Activated CD4-positive, alpha-beta T cell treated with anti-CD3 and anti-CD28 coated beads, Interleukin-2, amount 10 ng/mL, durations not matched to agents 24 days and 14 days (primary cell): Measurements from ENCODE around the gene GPR137. TPM values are rescaled to one million over a fixed set of nuclear protein-coding genes. Genes with fewer than 3 reads are reported as not detected.
A peak's percentile ranks its signal among the peaks of the same experiment; 100 is the strongest.

Source experiments
- DNase-seq: peaks from one replicate; pipeline ENCODE4 v3.0.0; 2022
- H3K27ac Mint-ChIP-seq: one replicate; pipeline ENCODE4 v1.8.0; 2022; ENCODE audit warnings: mild to moderate bottlenecking, mixed read lengths
- H3K27me3 Mint-ChIP-seq: one replicate; pipeline ENCODE4 v1.8.0; 2022; ENCODE audit warnings: mixed read lengths
- H3K36me3 Mint-ChIP-seq: one replicate; pipeline ENCODE4 v1.8.0; 2022; ENCODE audit warnings: low read depth, mild to moderate bottlenecking, mixed read lengths
- H3K4me1 Mint-ChIP-seq: one replicate; pipeline ENCODE4 v1.8.0; 2021; ENCODE audit warnings: mixed read lengths
- H3K4me3 Mint-ChIP-seq: one replicate; pipeline ENCODE4 v1.8.0; 2022; ENCODE audit warnings: mild to moderate bottlenecking, moderate library complexity, mixed read lengths
- H3K9me3 Mint-ChIP-seq: one replicate; pipeline ENCODE4 v1.8.0; 2021; ENCODE audit warnings: mixed read lengths
- intact Hi-C: fragments of 100-400 bp; cut with micrococcal nuclease; formaldehyde crosslinking; loops from one replicate; pipeline ENCODE4 v1.15.1; 2023
- total RNA-seq: library from RNA; stranded (reverse); gene quantifications from 2 replicates; pipeline ENCODE4 v1.2.3, GENCODE V29; 2022

The GPR137 gene
- total RNA-seq, 1 donor from 2014 or later, result 45.6 TPM

DNA sequence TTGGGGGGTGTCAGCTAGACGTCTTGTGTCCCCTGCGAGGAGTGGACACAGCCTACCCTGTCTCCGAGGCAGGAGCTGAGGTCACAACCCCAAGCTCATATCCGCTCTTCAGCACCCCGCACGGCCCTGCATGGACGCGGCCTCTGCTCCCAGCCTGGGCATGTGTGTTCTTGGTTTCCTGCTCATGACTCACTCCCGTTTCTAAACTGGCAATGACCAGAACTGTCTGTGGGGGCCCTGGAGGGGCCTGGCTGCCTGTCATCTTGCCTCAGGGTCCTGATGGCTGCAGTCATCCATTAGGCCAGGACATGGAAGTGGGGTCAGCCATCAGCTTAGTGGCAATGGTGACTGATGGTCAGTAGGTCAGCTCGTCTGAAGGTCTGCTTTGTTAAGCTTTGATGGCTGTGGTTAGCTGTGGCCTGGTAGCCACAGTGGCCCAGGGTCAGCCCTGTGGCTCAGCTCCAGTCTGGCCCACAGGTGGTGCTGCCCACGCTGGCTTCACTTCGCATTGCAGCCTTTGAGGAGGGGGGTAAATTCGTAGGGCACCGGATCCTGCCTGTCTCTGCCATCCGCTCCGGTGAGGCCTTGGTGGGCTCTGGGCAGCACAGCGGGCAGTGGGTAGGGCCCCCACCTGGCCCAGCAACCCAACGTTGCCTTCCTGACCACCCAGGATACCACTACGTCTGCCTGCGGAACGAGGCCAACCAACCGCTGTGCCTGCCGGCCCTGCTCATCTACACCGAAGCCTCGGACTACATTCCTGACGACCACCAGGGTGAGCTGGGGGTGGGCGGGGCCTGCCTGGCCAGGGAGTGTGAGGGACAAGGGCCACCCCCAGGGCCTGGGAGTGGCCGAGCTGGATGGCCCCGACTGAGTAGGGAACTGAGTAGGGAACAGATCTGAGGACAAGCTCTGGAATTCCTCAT lies 22.4 kb upstream of the GPR137 start:
- no peak for DNase-seq
- Mint-ChIP-seq H3K27me3 (no peaks in the 10 kb centered on the region), H3K36me3 (peaks cover 28% of the 10 kb centered on the region), H3K4me1 (peaks cover 18% of the 10 kb centered on the region), H3K27ac (no peak overlapping the region), H3K9me3 (no peaks in the 10 kb centered on the region), H3K4me3 (no peak overlapping the region)
- intact Hi-C loops, result no loop called here

DNA sequence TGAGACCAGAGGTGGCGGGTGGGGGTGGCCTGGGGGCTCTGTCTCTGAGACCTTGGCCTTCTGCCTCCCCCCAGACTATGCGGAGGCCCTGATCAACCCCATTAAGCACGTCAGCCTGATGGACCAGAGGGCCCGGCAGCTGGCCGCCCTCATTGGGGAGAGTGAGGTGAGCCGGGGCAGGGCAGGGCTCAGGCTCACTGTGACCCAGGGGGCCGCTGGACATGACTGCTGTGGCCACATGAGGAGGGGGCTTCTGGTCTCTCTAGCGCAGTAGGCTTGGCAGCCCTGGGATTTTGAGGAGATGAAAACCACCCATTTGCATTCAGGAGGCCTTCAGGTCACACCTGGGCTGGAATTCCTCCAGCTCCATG lies 21.7 kb upstream of the GPR137 start:
- Mint-ChIP-seq H3K9me3 (no peaks in the 10 kb centered on the region), H3K4me3 (no peak overlapping the region), H3K27me3 (no peaks in the 10 kb centered on the region), H3K4me1 (peaks cover 24% of the 10 kb centered on the region), H3K36me3 (peaks cover 27% of the 10 kb centered on the region), H3K27ac (no peak overlapping the region)
- intact Hi-C loops, result no loop called here
- DNase-seq, result no peak

DNA sequence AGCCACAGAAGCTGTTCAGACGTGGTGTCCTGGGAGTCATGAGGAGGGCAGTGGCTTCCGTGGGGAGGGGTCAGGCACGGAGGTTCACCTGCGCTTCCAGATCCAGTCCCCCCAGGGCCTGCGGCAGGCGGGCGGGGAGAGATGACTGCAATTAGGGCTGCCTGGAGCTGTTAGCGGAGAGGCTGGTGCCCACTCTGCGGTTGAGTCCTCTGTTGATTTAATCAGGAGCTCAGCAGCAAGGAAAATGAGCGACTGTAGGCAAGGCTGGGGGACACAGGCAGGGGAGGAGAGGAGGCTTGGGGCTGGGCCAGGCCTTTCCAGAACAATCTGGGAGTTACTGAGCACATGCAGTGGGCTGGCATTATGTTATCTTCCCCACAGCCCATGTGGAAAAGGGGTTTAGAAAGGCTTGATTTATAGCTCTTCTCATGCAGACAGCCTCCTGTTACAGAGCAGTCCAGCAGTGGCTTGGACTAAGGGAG lies 21.2 kb upstream of the GPR137 start:
- intact Hi-C loops, result no loop called here
- no peak for DNase-seq
- Mint-ChIP-seq H3K27ac (no peak overlapping the region), H3K36me3 (peaks cover 26% of the 10 kb centered on the region), H3K4me3 (no peak overlapping the region), H3K4me1 (peaks cover 25% of the 10 kb centered on the region), H3K9me3 (no peaks in the 10 kb centered on the region), H3K27me3 (no peaks in the 10 kb centered on the region)

DNA sequence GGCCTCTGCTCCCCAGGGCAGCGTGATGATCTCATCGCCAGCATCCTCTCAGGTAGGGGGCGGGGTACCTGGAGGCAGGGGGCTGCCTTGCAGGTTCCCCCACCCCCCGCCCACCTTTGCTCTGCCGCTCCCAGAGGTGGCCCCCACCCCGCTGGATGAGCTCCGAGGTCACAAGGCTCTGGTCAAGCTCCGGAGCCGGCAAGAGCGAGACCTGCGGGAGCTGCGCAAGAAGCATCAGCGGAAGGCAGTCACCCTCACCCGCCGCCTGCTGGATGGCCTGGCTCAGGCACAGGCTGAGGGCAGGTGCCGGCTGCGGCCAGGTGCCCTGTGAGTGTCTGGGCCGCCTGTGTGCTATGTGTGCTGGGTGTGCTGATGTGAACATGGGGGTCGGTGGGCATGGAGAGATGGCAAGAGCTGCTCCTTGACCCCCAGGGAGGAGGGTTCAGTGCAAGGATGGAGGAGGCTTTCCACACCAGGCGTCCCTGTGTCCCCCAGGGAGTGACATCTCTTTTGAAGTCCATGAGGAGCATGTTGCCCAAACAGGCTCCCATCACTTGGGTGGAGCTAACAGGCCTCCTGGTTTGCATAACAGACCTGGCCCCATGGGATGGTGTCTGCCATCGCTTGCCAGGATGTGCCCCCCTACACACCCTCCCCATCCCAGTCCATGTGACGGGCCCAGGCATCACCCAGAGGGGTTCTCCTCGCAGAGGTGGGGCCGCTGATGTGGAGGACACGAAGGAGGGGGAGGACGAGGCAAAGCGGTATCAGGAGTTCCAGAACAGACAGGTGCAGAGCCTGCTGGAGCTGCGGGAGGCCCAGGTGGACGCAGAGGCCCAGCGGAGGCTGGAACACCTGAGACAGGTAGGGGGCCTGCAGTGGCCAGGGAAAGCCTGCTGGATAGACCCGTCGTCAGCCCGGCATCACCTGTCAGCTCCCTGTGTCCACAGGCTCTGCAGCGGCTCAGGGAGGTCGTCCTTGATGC lies 20.2 kb upstream of the GPR137 start:
- intact Hi-C loops, result no loop called here

DNA sequence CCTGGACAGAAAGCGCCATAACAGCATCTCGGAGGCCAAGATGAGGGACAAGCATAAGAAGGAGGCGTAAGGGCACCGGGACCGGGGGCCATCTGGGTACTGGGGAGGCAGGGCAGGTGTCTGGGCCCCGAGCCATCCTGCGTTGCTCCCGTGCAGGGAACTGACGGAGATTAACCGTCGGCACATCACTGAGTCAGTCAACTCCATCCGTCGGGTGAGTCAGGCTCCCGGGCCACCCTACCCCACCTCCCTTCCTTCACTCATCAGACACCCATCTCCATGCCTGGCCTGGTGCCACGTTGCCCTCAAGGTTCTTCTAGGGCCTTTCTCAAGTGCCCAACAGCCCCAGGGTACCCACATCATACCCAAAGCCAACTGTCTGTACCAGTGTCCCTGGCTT lies 19.3 kb upstream of the GPR137 start:
- H3K4me3 Mint-ChIP-seq, result no peak overlapping the region
- H3K4me1 Mint-ChIP-seq, result peaks cover 19% of the 10 kb centered on the region
- peaks cover 22% of the 10 kb centered on the region for H3K36me3 Mint-ChIP-seq
- no peak for DNase-seq
- peak overlapping the region; percentile 34 for H3K27ac Mint-ChIP-seq
- intact Hi-C loops, result no loop called here
- H3K9me3 Mint-ChIP-seq, result no peaks in the 10 kb centered on the region
- H3K27me3 Mint-ChIP-seq, result no peaks in the 10 kb centered on the region

More for the DNA sequence above, 20.2 kb upstream of the GPR137 start:
- peaks cover 22% of the 10 kb centered on the region for H3K36me3 Mint-ChIP-seq
- H3K27ac Mint-ChIP-seq, result no peak overlapping the region
- no peaks in the 10 kb centered on the region for H3K27me3 Mint-ChIP-seq
- peaks cover 19% of the 10 kb centered on the region for H3K4me1 Mint-ChIP-seq
- H3K4me3 Mint-ChIP-seq, result no peak overlapping the region
- DNase-seq, result no peak
- no peaks in the 10 kb centered on the region for H3K9me3 Mint-ChIP-seq

DNA sequence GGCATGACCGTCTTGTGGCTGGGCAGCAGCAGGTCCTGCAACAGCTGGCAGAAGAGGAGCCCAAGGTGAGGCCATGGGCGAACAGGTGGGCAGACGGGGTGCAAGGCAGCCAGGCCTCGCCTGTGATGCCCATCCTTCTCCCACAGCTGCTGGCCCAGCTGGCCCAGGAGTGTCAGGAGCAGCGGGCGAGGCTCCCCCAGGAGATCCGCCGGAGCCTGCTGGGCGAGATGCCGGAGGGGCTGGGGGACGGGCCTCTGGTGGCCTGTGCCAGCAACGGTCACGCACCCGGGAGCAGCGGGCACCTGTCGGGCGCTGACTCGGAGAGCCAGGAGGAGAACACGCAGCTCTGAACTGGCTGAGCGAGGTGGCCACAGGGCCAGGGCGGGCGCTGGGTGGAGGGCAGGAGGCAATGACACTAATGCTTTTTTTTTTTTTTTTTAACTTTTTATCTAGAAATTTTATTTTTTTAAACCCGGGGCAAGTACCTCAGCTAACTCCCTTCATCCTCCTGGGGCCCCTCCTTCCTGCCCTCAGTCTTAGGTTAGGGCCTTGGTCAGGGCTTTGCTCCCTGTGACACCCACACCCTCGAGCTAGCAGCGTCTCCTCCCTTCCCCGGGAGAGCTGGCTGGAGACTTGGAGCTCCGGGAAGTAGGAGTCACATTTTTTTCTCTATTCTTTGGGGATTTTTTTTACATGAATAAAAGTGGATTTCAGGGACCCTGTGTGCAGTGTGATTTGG lies 18.3 kb upstream of the GPR137 start:
- Mint-ChIP-seq H3K9me3 (no peaks in the 10 kb centered on the region), H3K36me3 (peaks cover 19% of the 10 kb centered on the region), H3K27me3 (no peaks in the 10 kb centered on the region), H3K27ac (peak overlapping the region; percentile 81), H3K4me3 (peak overlapping the region; percentile 35), H3K4me1 (peaks cover 26% of the 10 kb centered on the region)
- DNase-seq, result no peak
- intact Hi-C loops, result no loop called here

DNA sequence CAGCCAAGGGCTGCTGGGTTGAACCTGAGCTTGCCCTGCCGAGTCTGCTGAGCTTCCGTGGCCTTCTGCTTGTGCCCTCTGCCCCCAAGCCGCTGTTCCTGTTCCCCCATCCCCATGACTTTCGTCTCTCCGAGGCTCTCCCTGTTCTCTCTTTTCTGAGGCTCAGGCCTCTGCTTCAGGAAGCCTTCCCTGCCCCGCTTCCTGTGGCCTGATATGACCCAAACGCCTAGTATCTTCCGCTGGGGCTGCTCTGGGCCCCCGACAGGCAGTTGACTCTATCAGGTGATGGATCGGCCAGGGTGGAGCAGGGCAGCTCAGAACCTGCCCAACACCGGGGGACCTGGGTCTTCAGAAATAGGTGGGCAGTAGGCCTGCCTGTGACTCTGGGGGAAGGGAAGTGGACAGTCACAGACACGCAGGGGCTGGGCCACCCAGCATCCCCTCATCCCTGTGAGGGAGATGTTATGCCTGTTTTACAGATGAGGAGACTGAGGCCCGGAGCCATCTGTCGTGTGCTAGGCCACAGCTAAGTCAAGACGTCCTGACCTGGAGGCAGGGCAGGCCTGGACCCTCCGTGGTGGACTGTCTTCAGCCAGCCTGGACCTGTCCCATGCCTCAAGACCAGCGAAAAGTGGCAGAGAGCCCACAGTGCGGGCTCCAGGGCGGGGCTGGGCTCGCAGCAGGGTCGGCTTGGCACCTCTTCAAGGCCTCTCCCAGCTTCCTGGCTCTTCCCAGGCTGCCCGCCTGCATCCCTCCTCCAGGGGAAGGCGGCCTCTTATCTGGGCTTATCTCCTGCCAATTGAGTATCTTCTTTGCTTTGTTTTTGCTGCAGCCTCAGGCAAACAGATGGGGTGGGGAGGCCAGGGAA lies 17.4 kb upstream of the GPR137 start:
- H3K9me3 Mint-ChIP-seq, result no peaks in the 10 kb centered on the region
- intact Hi-C loops, result loop anchor here (1.0 kb wide), 1 partner anchor 17 kb away; the partner anchor contains the start of gene PLCB3
- peaks cover 14% of the 10 kb centered on the region for H3K36me3 Mint-ChIP-seq

DNA sequence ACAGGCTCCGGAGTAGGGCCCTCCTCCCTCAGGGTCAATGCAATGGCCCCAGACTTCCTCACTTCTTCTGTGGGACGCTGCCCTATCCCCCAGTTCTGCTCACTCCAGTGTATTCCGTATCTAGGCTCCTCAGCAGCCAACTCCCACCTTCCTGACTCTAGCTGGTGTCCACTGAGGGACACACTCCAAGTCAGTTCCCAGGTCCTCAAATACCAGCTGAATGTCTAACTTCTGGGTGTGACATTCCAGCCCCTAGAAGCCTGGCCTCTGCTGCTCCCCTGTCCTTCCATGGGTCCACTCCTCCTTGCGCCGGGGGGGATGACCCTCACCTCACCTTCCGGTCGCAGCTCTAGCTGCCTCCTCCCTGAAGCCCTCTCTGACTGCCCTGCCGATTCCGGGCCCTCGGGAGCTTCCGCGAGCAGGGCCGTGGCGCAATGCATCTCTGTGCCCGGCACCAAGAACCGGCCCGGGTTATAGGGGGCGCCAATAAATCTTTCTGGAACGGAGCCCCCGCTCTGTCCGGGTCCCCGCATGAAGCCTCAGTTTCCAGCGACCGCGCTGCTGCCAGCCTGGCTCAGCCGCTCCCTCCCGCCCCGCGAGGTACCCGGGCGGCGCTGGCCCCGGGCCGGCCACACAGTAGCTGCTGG lies 16.6 kb upstream of the GPR137 start:
- Mint-ChIP-seq H3K27ac (peak overlapping the region; percentile 99), H3K4me3 (peak overlapping the region; percentile 96), H3K9me3 (no peaks in the 10 kb centered on the region), H3K27me3 (no peaks in the 10 kb centered on the region), H3K4me1 (peaks cover 26% of the 10 kb centered on the region), H3K36me3 (peaks cover 14% of the 10 kb centered on the region)
- intact Hi-C loops, result loop anchor here (1.0 kb wide), 3 partner anchors 18 to 48 kb away; partner anchors contain the start of genes PLCB3 and TRMT112
- peak; percentile 89 for DNase-seq

More for the DNA sequence above, 17.4 kb upstream of the GPR137 start:
- H3K27ac Mint-ChIP-seq, result peak overlapping the region; percentile 99
- no peaks in the 10 kb centered on the region for H3K27me3 Mint-ChIP-seq
- no peak for DNase-seq
- H3K4me3 Mint-ChIP-seq, result peak overlapping the region; percentile 96
- peaks cover 26% of the 10 kb centered on the region for H3K4me1 Mint-ChIP-seq

DNA sequence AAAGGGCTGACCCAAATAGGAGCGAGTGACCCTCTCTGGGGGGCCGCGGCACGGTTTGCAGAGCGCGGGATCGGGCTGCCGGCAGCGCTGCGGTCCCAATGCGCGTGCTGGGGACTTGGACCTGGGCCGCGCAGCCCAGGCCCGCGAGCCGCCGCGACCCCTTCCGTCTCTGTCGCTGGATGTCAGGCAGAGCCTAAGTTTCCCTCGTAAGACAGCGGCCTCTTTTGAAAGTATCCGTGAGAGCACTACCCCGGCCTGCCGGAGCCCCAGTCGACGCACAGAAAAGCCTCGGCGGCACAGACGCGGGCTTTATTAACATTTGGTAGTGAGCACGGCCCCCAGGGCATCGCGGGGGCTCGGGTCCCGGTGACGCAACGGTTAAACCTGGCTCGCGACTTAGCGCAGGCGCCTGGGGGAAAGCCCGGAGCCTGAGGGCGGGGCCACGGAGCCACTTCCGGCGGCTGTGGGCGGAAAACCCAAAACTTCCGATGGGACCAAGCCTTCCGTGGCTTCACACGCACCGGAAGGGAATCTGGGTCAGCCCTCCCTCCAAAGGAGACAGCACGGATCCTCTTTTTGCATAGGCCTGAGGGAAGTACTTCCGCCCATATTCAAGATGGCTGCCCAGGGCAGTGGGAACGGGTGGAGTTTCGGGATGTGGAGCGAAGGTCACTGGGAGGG lies 16.0 kb upstream of the GPR137 start:
- intact Hi-C loops, result loop anchor here (1.0 to 2.0 kb wide), 5 partner anchors 16 to 71 kb away; partner anchors contain the start of genes CCDC88B, ESRRA, GPR137 and TRMT112
- DNase-seq, result peak; percentile 99
- H3K27ac Mint-ChIP-seq, result peak overlapping the region; percentile 99
- peaks cover 14% of the 10 kb centered on the region for H3K36me3 Mint-ChIP-seq
- H3K4me3 Mint-ChIP-seq, result peak overlapping the region; percentile 96
- no peaks in the 10 kb centered on the region for H3K9me3 Mint-ChIP-seq
- no peaks in the 10 kb centered on the region for H3K27me3 Mint-ChIP-seq
- peaks cover 26% of the 10 kb centered on the region for H3K4me1 Mint-ChIP-seq

DNA sequence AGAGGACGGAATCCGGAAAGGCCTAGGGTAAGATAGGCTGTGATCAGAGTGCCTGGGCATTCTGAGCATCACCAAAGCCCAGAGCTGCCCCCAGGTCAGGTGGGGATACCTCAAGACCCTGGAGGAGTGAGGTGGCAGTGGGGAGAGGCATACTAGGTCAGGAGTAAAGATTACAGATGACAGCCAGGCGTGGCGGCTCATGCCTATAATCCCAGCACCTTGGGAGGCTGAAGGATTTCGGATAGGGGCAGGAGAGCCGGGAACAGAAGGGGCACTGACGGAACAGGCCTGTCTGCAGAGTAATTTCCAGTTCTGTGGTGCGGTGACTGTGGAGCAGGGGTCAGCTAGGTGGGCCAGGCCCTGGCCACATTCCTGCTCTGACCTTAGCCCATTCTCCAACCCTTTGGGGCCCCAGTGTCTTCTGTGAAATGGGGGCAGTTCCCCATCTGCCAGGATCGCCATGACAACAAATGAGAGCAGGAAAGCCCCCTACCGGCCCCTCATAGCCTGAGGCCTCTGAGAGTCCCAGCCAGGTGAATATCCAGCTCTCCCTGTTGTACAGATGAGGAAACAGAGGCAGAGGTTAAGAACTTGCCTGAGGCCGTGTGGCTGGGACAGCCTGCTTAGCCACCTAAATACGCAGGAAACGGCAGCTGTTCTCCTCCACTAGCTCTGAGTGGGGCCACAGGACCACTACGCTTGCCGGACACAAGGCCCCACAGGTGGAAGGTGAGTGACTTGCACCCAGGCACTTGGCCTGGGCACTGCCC lies 10.4 kb upstream of the GPR137 start:
- intact Hi-C loops, result no loop called here
- Mint-ChIP-seq H3K27ac (no peak overlapping the region), H3K36me3 (peaks cover 9% of the 10 kb centered on the region), H3K4me3 (no peak overlapping the region), H3K27me3 (no peaks in the 10 kb centered on the region), H3K4me1 (peaks cover 13% of the 10 kb centered on the region), H3K9me3 (no peaks in the 10 kb centered on the region)
- DNase-seq, result no peak

DNA sequence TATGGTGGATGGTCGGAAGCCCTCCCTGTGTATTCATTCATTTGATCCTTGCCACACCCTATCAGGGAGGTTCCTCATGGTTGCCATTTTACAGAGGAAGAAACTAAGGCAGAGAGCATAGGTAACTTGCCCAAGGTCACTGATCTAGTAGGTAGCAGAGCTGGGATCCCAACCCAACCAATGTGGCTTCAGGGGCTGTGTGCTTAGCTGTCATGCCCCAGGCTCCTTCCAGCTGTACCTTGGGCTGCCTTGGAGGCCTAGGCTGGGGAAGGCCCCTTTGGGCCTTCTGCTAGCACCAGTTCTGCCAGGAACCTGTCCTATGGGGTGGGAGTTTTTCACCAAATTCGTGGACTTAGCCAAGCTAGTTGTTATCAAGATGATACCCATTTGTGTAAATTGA lies 9.8 kb upstream of the GPR137 start:
- Mint-ChIP-seq H3K4me3 (no peak overlapping the region), H3K27me3 (no peaks in the 10 kb centered on the region), H3K9me3 (no peaks in the 10 kb centered on the region), H3K27ac (no peak overlapping the region), H3K4me1 (peaks cover 11% of the 10 kb centered on the region), H3K36me3 (peaks cover 7% of the 10 kb centered on the region)
- no peak for DNase-seq
- intact Hi-C loops, result no loop called here
